Measurements from ENCODE around the gene OVOL3. TPM values are rescaled to one million over a fixed set of nuclear protein-coding genes. Genes with fewer than 3 reads are reported as not detected.
A peak's percentile ranks its signal among the peaks of the same experiment; 100 is the strongest.
"Not testable (repeated sequence)": the region's sequence is repeated elsewhere in the genome, so short reads cannot be mapped to it uniquely, and the experiment has no call there.

Gene OVOL3
- total RNA-seq, 4 donors from 2014 or later: not detected

DNA sequence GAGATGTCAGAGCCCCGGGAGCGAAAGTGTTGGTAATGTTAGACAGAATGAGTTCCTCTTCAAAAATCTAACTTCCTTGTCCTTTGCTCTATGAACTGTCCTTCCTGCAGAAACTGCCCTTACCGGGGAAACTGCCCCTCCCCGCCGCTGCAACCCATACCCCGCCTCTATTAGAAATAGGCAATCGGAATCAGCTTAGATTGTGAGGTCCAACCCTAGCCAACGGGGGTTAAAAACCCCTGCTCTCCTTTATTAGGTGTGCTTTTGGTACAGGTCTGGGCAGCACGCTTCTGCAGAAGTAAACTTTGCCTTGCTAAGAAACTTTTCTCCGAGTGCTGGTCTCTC lies 17.4 kb downstream of the OVOL3 start:
- intact Hi-C loops (cut with DNase I): no loop called here
- no peak for TF ChIP-seq EP300 (IDR thresholded peaks at IDR 0.05)
- no peak for TF ChIP-seq POLR2AphosphoS5 (IDR thresholded peaks at IDR 0.05)
- TF ChIP-seq CTCF (IDR thresholded peaks at IDR 0.05): no peak
- TF ChIP-seq POLR2A (IDR thresholded peaks at IDR 0.05; ENCODE audit: low read depth): no peak
- peaks cover 26 to 29% (median 28%) of the 10 kb centered on the region in 4 donors for H3K36me3 ChIP-seq
- H3K4me1 ChIP-seq: peaks cover 11 to 22% (median 20%) of the 10 kb centered on the region in 4 donors
- peak overlapping the region; percentile 84 to 94 (median 89) for H3K27ac ChIP-seq (replicated peaks in 1 of 4)
- peak overlapping the region; percentile 47 to 65 (median 54) for H3K4me3 ChIP-seq
- no peak for DNase-seq (ENCODE audit: extremely low spot score)
- no peaks in the 10 kb centered on the region for H3K27me3 ChIP-seq
- no peaks in the 10 kb centered on the region for H3K9me3 ChIP-seq
- WGBS: 9% methylated on average over 10 of the region's 10 CpGs

DNA sequence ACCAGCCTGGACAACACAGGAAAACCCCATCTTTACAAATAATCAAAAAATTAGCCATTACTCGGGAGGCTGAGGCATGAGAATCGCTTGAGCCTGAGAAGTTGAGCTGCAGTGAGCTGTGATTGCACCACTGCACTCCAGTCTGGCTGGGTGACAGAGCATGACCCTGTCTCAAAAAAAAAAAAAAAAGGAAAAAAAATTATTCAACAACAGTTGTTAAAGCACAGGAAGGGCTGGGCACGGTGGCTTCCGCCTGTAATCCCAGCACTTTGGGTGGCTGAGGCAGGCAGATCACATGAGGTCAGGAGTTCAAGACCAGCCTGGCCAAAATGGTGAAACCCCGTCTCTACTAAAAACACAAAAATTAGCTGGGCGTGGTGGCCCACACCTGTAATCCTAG lies 20.3 kb downstream of the OVOL3 start:
- H3K9me3 ChIP-seq; H3K27ac ChIP-seq (replicated peaks in 1 of 4); DNase-seq (ENCODE audit: extremely low spot score); H3K36me3 ChIP-seq; H3K4me3 ChIP-seq; H3K27me3 ChIP-seq: not testable (repeated sequence)
- H3K4me1 ChIP-seq: peaks cover 13 to 27% (median 24%) of the 10 kb centered on the region in 4 donors
- TF ChIP-seq POLR2AphosphoS5 (IDR thresholded peaks at IDR 0.05): peak in 1 of 2 donors; percentile 22
- 62% methylated on average over 6 of the region's 6 CpGs for WGBS
- intact Hi-C loops (cut with DNase I): loop anchor here (10.0 kb wide), 1 partner anchor 84 kb away; the partner anchor contains the start of genes ZNF146 and ZNF565

GRCh38 chr19:36134867-36135266 lies 23.9 kb downstream of the OVOL3 start:
- intact Hi-C loops (cut with DNase I): loop anchor here (10.0 kb wide), 1 partner anchor 80 kb away; the partner anchor contains the start of genes ZNF146 and ZNF565

GRCh38 chr19:36136964-36137686 lies 26.2 kb downstream of the OVOL3 start:
- 58% methylated on average over 12 of the region's 12 CpGs for WGBS
- Histone ChIP-seq H3K4me3 (peak overlapping the region in 1 of 4 donors; percentile 1), H3K27ac (replicated peaks in 1 of 4) (peak overlapping the region; percentile 49 to 92 (median 73)), H3K9me3 (no peaks in the 10 kb centered on the region), H3K4me1 (peaks cover 23 to 46% (median 42%) of the 10 kb centered on the region in 4 donors), H3K36me3 (peaks cover 0 to 5% (median 2%) of the 10 kb centered on the region in 4 donors), H3K27me3 (no peaks in the 10 kb centered on the region)
- no peak for DNase-seq (ENCODE audit: extremely low spot score)
- intact Hi-C loops (cut with DNase I): loop anchor here (10.0 kb wide), 1 partner anchor 78 kb away; the partner anchor contains the start of genes ZNF146 and ZNF565
- TF ChIP-seq POLR2AphosphoS5 (IDR thresholded peaks at IDR 0.05): peak; percentile 30 to 55
- TF ChIP-seq CTCF (IDR thresholded peaks at IDR 0.05): no peak
- no peak for TF ChIP-seq POLR2A (IDR thresholded peaks at IDR 0.05; ENCODE audit: low read depth)
- no peak for TF ChIP-seq EP300 (IDR thresholded peaks at IDR 0.05)

More at GRCh38 chr19:36134867-36135266, 23.9 kb downstream of the OVOL3 start:
- not testable (repeated sequence) for H3K36me3 ChIP-seq; H3K4me3 ChIP-seq; H3K27me3 ChIP-seq; H3K9me3 ChIP-seq; DNase-seq (ENCODE audit: extremely low spot score); H3K27ac ChIP-seq (replicated peaks in 1 of 4)
- H3K4me1 ChIP-seq: peaks cover 14 to 33% (median 32%) of the 10 kb centered on the region in 4 donors
- WGBS: 93% methylated on average over 3 of the region's 4 CpGs

DNA sequence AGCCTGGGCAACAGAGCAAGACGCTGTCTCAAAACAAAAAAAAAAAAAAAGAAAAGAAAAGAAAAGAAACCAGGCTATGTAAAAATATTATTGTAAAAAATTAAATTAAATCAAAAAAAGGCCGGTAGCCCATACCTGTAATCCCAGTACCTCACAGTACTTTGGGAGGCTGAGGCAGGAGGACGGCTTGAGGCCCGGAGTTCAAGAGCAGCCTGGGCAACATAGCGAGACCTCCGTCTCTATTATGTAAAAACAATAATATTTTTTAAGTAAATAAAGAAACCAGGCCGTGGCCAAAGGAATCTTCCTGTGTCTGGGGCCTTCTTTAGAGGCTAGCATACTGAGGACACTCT lies 28.2 kb downstream of the OVOL3 start:
- H3K27ac ChIP-seq (replicated peaks in 1 of 4): peak overlapping the region; percentile 92 to 100 (median 96)
- no peak for DNase-seq (ENCODE audit: extremely low spot score)
- 58% methylated on average over 7 of the region's 7 CpGs for WGBS
- no peaks in the 10 kb centered on the region for H3K9me3 ChIP-seq
- H3K36me3 ChIP-seq: peaks cover 10 to 24% (median 21%) of the 10 kb centered on the region in 4 donors
- TF ChIP-seq CTCF (IDR thresholded peaks at IDR 0.05) (no peak), POLR2AphosphoS5 (IDR thresholded peaks at IDR 0.05) (no peak)
- H3K27me3 ChIP-seq: no peaks in the 10 kb centered on the region
- H3K4me3 ChIP-seq: peak overlapping the region; percentile 74 to 97 (median 76)
- intact Hi-C loops (cut with DNase I): loop anchor here (10.0 kb wide), 1 partner anchor 76 kb away; the partner anchor contains the start of genes ZNF146 and ZNF565
- H3K4me1 ChIP-seq: peaks cover 23 to 51% (median 43%) of the 10 kb centered on the region in 4 donors
